ENCODE measurements around the gene SYDE2.
A peak's percentile ranks its signal among the peaks of the same experiment; 100 is the strongest.

SYDE2 gene

DNA sequence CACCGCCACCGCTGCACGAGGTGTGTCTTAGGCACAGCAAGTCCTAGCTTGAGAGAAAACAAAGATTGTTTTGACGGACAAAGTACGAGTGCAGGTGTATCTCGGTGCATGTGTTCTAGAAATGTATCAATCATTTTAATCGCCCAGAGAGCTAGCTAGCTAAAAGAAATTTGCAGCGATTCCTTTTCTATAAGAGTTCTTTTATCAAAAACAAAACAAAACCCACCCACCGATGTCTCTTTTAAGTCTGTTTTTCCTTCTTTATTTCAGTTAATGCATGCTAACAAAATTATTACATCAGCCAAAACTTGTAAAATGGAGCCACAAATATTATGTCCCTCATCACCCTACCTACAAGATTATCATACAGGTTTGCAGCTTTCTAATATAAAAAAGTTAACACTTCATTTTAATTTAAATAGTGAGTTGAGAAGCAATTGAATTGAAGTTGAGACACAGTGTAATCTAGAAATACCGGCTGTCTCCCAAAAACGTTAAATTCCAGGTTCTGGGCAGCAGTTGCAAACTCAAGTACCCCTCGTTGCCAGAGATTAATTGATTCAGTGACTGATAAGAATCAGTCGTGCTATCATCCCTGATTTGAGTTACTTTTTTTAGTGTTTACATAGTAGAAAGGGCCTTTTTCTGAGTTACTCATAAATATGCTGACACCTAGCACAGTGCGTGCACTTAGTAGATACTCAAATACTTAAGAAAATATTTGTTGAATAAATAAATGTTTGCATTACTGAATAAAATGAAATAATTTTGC, 1.5 kb upstream of the SYDE2 start:
- TF ChIP-seq, protein P1, sequence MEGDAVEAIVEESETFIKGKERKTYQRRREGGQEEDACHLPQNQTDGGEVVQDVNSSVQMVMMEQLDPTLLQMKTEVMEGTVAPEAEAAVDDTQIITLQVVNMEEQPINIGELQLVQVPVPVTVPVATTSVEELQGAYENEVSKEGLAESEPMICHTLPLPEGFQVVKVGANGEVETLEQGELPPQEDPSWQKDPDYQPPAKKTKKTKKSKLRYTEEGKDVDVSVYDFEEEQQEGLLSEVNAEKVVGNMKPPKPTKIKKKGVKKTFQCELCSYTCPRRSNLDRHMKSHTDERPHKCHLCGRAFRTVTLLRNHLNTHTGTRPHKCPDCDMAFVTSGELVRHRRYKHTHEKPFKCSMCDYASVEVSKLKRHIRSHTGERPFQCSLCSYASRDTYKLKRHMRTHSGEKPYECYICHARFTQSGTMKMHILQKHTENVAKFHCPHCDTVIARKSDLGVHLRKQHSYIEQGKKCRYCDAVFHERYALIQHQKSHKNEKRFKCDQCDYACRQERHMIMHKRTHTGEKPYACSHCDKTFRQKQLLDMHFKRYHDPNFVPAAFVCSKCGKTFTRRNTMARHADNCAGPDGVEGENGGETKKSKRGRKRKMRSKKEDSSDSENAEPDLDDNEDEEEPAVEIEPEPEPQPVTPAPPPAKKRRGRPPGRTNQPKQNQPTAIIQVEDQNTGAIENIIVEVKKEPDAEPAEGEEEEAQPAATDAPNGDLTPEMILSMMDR (IDR thresholded peaks at IDR 0.05; ENCODE audit: low read depth, low read length): no peak
- Histone ChIP-seq H3K4me1 (no peaks in the 10 kb centered on the region), H3K4me3 (ENCODE audit: low read depth, low read length) (no peak overlapping the region), H3K36me3 (no peaks in the 10 kb centered on the region), H3K27me3 (peaks cover 60% of the 10 kb centered on the region), H3K9me3 (no peaks in the 10 kb centered on the region)
- DNase-seq: no peak

DNA sequence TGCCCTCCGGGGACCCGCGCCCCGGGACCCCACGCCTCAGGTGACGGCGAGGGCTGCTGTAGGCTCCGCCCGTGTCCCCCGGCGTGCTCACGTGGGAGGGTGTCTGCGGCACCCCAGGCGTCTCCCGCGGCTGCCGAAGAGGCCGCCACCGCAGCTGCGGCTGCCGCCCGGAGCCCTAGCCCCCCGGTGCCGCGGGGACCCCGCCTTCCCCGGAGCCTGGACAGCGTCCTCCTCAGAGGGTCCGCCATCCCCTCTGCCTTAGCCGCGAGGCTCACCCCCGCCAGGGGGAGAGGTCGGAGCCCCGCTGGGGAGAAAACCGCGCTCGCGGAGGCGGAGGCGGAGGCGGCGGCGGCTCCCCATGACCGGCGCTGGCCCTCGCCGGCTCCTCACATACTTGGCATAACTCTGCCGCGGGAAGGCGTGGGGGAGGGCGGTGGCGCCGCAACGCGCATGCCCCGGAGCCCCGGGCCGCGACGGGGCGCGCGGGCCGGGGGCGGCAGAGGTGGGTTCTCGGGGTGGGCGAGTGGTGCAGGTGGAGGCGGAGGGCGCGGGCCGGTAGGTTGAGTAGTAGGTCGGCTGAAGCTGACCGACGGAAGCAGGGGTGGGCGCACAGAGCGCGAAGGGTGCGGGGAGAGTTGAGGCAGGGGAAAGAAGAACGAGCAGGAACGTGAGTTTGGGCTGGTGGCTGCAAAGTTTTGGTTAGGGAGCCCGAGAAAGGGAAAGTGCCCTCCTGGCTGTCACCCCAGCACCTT, 700 bp upstream of the SYDE2 start:
- Histone ChIP-seq H3K27me3 (peaks cover 54% of the 10 kb centered on the region), H3K9me3 (no peaks in the 10 kb centered on the region), H3K36me3 (no peaks in the 10 kb centered on the region), H3K4me1 (no peaks in the 10 kb centered on the region), H3K4me3 (ENCODE audit: low read depth, low read length) (peak overlapping the region; percentile 33)
- TF ChIP-seq, protein P1 (IDR thresholded peaks at IDR 0.05; ENCODE audit: low read depth, low read length): no peak
- peak; percentile 3 for DNase-seq

DNA sequence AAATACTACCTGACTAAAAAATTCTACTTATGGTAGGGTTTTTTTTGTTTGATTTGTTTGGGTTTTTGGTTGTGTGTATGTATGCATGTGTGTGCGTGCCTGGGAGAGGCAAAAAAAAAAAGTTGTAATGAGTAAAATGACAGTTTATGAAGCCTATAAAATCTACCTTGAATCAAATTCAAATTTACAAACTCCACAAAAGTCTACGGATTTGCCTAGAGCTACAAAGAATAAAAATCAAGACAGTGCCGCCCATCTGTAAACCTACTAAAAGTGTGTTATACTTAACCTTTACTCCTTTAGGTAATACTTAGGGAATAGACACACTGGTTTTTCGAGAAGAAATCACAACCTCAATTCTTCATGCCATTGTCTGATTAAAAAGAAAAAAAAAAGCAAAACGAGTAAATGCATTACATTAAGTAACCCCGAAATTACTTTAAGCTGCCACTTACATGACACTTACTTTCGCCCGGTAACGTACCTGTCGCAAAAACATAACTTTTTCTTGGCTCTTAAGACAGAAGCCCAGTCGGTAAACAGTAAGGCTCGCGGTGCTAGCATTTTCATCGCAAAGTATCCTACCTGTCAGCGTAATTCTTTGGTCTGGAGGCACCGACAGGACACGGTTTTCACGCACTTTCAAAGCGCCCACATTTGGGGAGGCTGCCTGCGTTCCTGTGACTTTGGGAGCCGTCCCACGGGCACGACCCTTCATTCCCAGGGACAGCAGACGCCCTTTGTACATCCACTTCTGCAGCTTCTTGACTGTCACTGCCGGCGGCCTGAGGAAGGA, 951 bp downstream of the SYDE2 start:
- Histone ChIP-seq H3K4me3 (ENCODE audit: low read depth, low read length) (no peak overlapping the region; the same call in 1 of the 2 replicates), H3K36me3 (no peaks in the 10 kb centered on the region), H3K27me3 (peaks cover 59% of the 10 kb centered on the region), H3K9me3 (no peaks in the 10 kb centered on the region), H3K4me1 (no peaks in the 10 kb centered on the region)
- DNase-seq: no peak
- TF ChIP-seq, protein P1 (IDR thresholded peaks at IDR 0.05; ENCODE audit: low read depth, low read length): no peak

DNA sequence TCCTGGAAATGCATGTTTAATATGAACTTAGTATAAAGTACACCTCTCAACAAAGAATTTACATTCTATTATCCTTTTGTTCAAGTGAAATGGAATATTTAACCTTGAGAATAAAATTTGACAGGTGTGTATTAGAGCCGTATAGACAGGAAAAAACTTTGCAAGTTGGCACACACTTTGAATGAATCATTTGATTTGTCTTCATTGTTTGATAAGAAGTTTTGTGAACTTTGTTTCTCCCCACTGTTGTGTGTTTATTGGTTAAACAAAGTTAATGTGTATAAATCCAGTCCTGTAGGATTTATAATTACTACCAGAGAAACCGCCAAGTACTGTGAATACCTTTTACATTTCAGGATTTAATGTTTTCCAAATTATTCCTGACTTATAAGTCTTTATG, 2.0 kb downstream of the SYDE2 start:
- DNase-seq: no peak
- no peaks in the 10 kb centered on the region for H3K4me1 ChIP-seq
- no peaks in the 10 kb centered on the region for H3K36me3 ChIP-seq
- no peak overlapping the region for H3K4me3 ChIP-seq (ENCODE audit: low read depth, low read length)
- H3K27me3 ChIP-seq: peaks cover 59% of the 10 kb centered on the region
- no peaks in the 10 kb centered on the region for H3K9me3 ChIP-seq
- TF ChIP-seq, protein P1 (IDR thresholded peaks at IDR 0.05; ENCODE audit: low read depth, low read length): no peak

DNA sequence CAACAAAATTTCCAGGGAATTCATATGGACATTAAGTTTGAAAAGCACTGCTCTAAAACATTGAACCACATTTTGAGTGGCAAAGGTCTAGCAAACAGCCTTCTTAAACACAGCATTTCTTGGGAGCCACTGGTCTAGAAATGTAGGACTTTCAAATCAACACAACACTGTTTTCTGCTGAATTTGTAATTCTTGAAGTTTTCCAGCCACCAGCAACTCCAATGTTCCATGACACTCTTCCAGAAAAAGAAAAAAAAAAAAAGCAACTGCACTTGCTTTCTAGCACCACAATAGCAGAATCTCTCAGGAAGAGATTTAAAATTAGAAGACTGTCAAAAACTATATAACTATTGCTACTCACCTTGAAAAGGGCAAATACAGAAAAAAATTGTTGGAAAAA, 4.5 kb downstream of the SYDE2 start:
- Histone ChIP-seq H3K4me3 (ENCODE audit: low read depth, low read length) (no peak overlapping the region), H3K36me3 (no peaks in the 10 kb centered on the region), H3K9me3 (no peaks in the 10 kb centered on the region), H3K27me3 (peaks cover 45% of the 10 kb centered on the region), H3K4me1 (no peaks in the 10 kb centered on the region)
- TF ChIP-seq, protein P1 (IDR thresholded peaks at IDR 0.05; ENCODE audit: low read depth, low read length): no peak
- no peak for DNase-seq
